ENCODE data around the gene KCNJ6.

Gene KCNJ6

GRCh38 chr21:37749132-37749531, 167.1 kb downstream of the KCNJ6 start:
- Mint-ChIP-seq H3K36me3 (ENCODE audit: low read depth) (no peaks in the 10 kb centered on the region), H3K27me3 (ENCODE audit: low read depth) (peaks cover 5% of the 10 kb centered on the region), H3K4me3 (no peak overlapping the region), H3K9me3 (peaks cover 9% of the 10 kb centered on the region), H3K4me1 (no peaks in the 10 kb centered on the region), H3K27ac (no peak overlapping the region)
- TF ChIP-seq CTCF (IDR thresholded peaks at IDR 0.05; ENCODE audit: unreplicated experiment in 3 of 3) = no peak

GRCh38 chr21:37748351-37748750, 167.9 kb downstream of the KCNJ6 start:
- H3K36me3 Mint-ChIP-seq (ENCODE audit: low read depth) = no peaks in the 10 kb centered on the region
- peaks cover 9% of the 10 kb centered on the region for H3K9me3 Mint-ChIP-seq
- no peaks in the 10 kb centered on the region for H3K4me1 Mint-ChIP-seq
- TF ChIP-seq CTCF (IDR thresholded peaks at IDR 0.05; ENCODE audit: unreplicated experiment in 3 of 3) = no peak
- no peak overlapping the region for H3K27ac Mint-ChIP-seq
- H3K27me3 Mint-ChIP-seq (ENCODE audit: low read depth) = peaks cover 4% of the 10 kb centered on the region
- no peak overlapping the region for H3K4me3 Mint-ChIP-seq

GRCh38 chr21:37746849-37747248, 169.4 kb downstream of the KCNJ6 start:
- peaks cover 4% of the 10 kb centered on the region for H3K27me3 Mint-ChIP-seq (ENCODE audit: low read depth)
- no peak overlapping the region for H3K4me3 Mint-ChIP-seq
- H3K36me3 Mint-ChIP-seq (ENCODE audit: low read depth) = no peaks in the 10 kb centered on the region
- H3K27ac Mint-ChIP-seq = no peak overlapping the region
- H3K4me1 Mint-ChIP-seq = peaks cover 9% of the 10 kb centered on the region
- H3K9me3 Mint-ChIP-seq = peaks cover 9% of the 10 kb centered on the region
- no peak for TF ChIP-seq CTCF (IDR thresholded peaks at IDR 0.05; ENCODE audit: unreplicated experiment in 3 of 3)

- no peak overlapping the region for H3K4me3 Mint-ChIP-seq
- peaks cover 9% of the 10 kb centered on the region for H3K4me1 Mint-ChIP-seq
- H3K9me3 Mint-ChIP-seq = peaks cover 9% of the 10 kb centered on the region
- peaks cover 9% of the 10 kb centered on the region for H3K27me3 Mint-ChIP-seq (ENCODE audit: low read depth)
- no peak for TF ChIP-seq CTCF (IDR thresholded peaks at IDR 0.05; ENCODE audit: unreplicated experiment in 3 of 3)
- no peaks in the 10 kb centered on the region for H3K36me3 Mint-ChIP-seq (ENCODE audit: low read depth)
- no peak overlapping the region for H3K27ac Mint-ChIP-seq
Observed at GRCh38 chr21:37744551-37744950, 171.7 kb downstream of the KCNJ6 start.

- Mint-ChIP-seq H3K27me3 (ENCODE audit: low read depth) (peaks cover 11% of the 10 kb centered on the region), H3K4me3 (no peak overlapping the region), H3K27ac (no peak overlapping the region), H3K9me3 (peaks cover 9% of the 10 kb centered on the region), H3K4me1 (peaks cover 9% of the 10 kb centered on the region), H3K36me3 (ENCODE audit: low read depth) (no peaks in the 10 kb centered on the region)
- TF ChIP-seq CTCF (IDR thresholded peaks at IDR 0.05; ENCODE audit: unreplicated experiment in 3 of 3) = no peak
Observed at GRCh38 chr21:37742532-37742931, 173.7 kb downstream of the KCNJ6 start.

GRCh38 chr21:37742115-37742514, 174.1 kb downstream of the KCNJ6 start:
- TF ChIP-seq CTCF (IDR thresholded peaks at IDR 0.05; ENCODE audit: unreplicated experiment in 3 of 3) = no peak
- peaks cover 6% of the 10 kb centered on the region for H3K9me3 Mint-ChIP-seq
- no peak overlapping the region for H3K4me3 Mint-ChIP-seq
- no peaks in the 10 kb centered on the region for H3K36me3 Mint-ChIP-seq (ENCODE audit: low read depth)
- peaks cover 16% of the 10 kb centered on the region for H3K27me3 Mint-ChIP-seq (ENCODE audit: low read depth)
- peaks cover 9% of the 10 kb centered on the region for H3K4me1 Mint-ChIP-seq
- no peak overlapping the region for H3K27ac Mint-ChIP-seq
